Astrocyte of the cerebellum (primary cell): Measurements from ENCODE around the gene MAS1.
"Not testable (repeated sequence)": the region's sequence is repeated elsewhere in the genome, so short reads cannot be mapped to it uniquely, and the experiment has no call there.

Source experiments
- DNase-seq: peaks from one replicate; pipeline ENCODE4 v3.0.0-alpha.2; 2011; ENCODE audit warnings: low read depth
- H3K4me3 ChIP-seq: 2 replicates; pipeline ENCODE4 v1.5.1; 2011; ENCODE audit warnings: mild to moderate bottlenecking, low read depth, low read length, moderate library complexity
- in situ Hi-C: cut with HindIII; loops from 2 replicates; pipeline ENCODE4 v1.10.0; 2017; ENCODE audit warnings: low sequenced_read_pairs
- TF ChIP-seq, protein P1 (sequence below): IDR thresholded peaks from 2 replicates; pipeline ENCODE4 v1.5.1; 2012; ENCODE audit warnings: low read length, low read depth, moderate library complexity, mild to moderate bottlenecking; ENCODE audit errors: missing control alignments

The MAS1 gene

DNA sequence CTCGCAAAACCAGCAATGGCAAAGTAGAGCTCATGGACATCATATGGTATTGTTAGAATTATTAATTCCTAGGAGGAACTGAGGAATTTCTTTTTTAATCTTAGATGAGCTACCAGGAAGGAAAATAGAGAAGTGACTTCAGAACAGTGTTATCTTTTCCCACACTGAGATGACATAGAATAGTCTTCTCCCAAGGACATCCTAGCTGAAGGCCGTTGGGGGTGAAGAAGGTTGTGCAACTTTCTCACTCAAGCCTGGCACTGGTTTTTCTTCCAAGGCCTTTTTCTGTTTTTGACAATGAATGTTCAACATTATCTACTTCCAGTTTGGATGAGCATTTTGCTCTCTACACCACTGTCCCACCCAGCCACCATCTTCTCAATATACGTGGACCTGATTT, 35.8 kb upstream of the MAS1 start:
- no peak overlapping the region for H3K4me3 ChIP-seq
- TF ChIP-seq, protein P1, sequence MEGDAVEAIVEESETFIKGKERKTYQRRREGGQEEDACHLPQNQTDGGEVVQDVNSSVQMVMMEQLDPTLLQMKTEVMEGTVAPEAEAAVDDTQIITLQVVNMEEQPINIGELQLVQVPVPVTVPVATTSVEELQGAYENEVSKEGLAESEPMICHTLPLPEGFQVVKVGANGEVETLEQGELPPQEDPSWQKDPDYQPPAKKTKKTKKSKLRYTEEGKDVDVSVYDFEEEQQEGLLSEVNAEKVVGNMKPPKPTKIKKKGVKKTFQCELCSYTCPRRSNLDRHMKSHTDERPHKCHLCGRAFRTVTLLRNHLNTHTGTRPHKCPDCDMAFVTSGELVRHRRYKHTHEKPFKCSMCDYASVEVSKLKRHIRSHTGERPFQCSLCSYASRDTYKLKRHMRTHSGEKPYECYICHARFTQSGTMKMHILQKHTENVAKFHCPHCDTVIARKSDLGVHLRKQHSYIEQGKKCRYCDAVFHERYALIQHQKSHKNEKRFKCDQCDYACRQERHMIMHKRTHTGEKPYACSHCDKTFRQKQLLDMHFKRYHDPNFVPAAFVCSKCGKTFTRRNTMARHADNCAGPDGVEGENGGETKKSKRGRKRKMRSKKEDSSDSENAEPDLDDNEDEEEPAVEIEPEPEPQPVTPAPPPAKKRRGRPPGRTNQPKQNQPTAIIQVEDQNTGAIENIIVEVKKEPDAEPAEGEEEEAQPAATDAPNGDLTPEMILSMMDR = no peak
- in situ Hi-C loops = no loop called here
- no peak for DNase-seq

DNA sequence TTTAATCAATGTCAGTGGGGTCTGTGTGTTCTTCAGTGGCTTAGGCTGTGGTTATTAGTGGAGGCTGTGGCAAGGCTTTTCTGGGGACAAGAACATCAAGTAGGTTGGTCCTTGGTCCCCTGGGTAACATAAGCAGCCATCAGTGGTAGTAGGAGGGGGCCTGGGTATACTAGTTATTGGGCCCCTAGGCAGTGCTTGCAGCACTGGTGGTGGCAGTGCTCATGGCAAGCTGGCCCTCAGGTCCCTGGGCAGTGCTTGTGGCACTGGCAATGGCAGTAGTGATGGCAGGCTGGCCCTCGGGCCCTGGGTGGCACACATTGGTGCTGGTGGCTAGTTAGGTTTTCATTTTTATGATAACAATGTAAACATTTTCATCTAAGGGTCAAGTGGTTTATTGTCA, 32.5 kb upstream of the MAS1 start:
- in situ Hi-C loops = no loop called here
- H3K4me3 ChIP-seq = no peak overlapping the region
- no peak for DNase-seq
- TF ChIP-seq, protein P1 = no peak

- DNase-seq = no peak
- in situ Hi-C loops = no loop called here
Observed at GRCh38 chr6:159860482-159860881, 30.3 kb upstream of the MAS1 start.

GRCh38 chr6:159862103-159862502, 28.7 kb upstream of the MAS1 start:
- no peak overlapping the region for H3K4me3 ChIP-seq
- DNase-seq = no peak
- TF ChIP-seq, protein P1 = no peak
- in situ Hi-C loops = no loop called here

More at GRCh38 chr6:159860482-159860881, 30.3 kb upstream of the MAS1 start:
- TF ChIP-seq, protein P1 = no peak
- H3K4me3 ChIP-seq = no peak overlapping the region

- peak; percentile 65 for DNase-seq
- H3K4me3 ChIP-seq, in situ Hi-C loops: not testable (repeated sequence)
- TF ChIP-seq, protein P1 = peak; percentile 37
Observed at GRCh38 chr6:159863341-159863740, 27.4 kb upstream of the MAS1 start.

DNA sequence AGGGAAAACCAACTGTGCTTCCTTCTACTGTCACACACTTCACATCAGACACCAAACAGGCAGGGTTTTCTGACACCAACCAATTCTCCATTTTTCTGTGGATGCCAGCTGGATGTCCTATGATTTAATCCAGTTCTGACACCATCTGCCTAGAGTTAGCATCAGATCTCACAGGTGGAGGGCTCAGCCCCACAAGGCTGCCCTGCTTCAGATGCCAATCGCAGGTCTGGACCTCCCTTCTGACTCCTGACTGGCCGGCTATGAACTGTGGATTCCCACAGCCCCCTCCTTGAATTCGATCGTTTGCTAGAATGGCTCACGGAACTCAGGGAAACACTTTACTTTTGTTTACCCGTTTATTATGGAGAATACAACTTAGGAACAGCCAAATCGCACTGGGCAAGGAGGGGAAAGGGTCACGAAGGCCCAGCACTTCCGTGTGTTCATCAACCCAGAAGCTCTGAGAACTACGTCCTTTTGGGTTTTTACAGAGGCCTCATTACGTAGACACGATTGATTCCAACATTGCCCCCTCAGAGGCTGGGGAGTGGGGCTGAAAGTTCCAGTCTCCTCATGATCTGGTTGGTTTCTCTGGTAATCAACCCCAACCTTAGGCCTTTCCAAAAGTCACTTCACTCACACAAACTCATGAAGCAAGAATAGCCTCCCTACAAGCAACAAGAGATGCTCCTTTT, 25.4 kb upstream of the MAS1 start:
- H3K4me3 ChIP-seq = no peak overlapping the region
- TF ChIP-seq, protein P1 = no peak
- in situ Hi-C loops = loop anchor here (5.0 kb wide), 1 partner anchor 97 kb away; no protein-coding TSS in a partner anchor
- DNase-seq = no peak
